Measurements from ENCODE around the gene RPS6KA2.
"Not testable (repeated sequence)": the region's sequence is repeated elsewhere in the genome, so short reads cannot be mapped to it uniquely, and the experiment has no call there.

The RPS6KA2 gene

DNA sequence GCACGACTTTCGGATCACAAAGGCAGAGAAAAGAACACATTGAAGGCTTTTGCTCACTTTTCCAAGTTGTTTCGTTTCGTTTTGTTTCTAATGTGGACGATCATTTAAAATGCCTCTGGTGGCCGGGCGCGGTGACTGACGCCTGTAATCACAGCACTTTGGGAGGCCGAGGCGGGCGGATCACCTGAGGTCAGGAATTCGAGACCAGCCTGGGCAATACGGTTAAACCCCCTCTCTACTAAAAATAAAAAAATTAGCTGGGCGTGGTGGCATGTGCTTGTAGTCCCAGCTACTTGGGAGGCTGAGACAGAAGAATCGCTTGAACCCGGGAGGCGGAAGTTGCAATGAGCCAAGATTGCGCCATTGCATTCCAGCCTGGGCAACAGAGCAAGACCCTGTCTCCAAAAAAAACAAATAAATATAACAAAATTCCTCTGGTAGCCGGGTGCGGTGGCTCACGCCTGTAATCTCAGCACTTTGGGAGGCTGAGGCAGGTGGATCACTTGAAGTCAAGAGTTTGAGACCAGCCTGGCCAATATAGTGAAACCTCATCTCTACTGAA, 243.2 kb downstream of the RPS6KA2 start:
- not testable (repeated sequence) for DNase-seq

DNA sequence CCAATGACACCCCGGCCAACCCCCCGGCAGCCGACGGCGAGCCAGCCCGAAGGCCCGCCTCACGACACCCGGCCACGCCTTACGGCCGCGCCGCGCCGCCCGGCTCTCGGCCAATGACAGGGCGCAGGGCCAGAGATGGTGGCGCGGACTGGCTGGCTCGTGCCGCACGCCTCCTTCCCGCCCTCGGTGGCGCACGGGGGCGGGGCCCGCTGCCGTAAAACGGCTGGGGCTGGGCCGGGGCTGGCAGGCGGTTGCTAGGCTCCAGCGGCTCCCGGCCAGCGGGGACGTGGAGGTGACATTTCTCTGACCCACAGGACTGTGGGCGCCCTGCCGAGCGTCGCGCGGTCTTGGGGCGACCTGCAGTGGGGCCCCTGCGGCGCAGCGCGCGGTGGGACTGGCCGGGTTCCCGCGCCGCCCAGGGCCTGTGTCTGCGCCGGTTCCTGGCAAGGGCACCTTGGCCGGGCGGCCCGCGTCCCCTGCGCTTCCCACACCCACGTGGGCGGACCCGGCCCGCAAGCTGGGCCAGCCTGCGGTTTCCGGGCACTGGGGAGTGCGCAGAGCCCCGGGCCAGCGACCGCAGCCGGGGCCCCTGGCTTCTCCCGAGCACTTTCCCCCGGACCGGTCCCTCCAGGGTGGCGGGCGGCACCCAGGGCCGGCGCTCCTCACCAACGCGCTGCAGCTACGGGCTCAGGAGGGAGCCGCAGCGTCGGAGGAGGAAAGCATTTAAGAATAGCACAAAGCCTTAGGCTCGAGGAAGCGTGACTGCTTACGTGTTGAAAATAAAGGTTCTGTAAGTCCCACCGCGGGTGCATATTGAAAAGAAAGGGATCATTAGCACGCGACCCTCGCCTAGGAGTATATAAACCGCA, 243.9 kb downstream of the RPS6KA2 start, which contains the start of gene MPC1:
MPC1 (minus strand) TSS at position 8 of the 869 bp plus-strand sequence. CDS start 64 bp downstream, outside the sequence.
- DNase-seq: peak; percentile 98

DNA sequence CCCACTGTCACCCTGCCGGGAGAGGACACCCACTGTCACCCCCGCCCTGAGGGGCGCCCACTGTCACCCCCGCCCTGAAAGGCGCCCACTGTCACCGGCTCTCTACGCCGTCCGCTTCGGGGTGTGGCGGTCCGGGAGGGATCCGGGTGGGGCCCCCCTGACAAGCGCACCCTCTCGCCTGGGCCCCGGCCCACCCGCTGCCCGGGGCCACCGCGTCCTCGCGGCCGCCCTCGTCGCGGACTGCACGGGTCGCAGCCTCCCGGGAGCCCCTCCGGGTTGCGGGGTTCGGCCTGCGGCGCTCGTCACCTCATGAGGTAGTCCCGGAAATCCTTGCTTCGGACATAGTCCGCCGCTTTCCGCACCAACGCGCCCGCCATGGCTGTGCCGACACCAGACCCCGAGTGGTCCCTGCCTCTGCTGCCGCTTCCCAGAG, 244.5 kb downstream of the RPS6KA2 start:
- no peak for DNase-seq

DNA sequence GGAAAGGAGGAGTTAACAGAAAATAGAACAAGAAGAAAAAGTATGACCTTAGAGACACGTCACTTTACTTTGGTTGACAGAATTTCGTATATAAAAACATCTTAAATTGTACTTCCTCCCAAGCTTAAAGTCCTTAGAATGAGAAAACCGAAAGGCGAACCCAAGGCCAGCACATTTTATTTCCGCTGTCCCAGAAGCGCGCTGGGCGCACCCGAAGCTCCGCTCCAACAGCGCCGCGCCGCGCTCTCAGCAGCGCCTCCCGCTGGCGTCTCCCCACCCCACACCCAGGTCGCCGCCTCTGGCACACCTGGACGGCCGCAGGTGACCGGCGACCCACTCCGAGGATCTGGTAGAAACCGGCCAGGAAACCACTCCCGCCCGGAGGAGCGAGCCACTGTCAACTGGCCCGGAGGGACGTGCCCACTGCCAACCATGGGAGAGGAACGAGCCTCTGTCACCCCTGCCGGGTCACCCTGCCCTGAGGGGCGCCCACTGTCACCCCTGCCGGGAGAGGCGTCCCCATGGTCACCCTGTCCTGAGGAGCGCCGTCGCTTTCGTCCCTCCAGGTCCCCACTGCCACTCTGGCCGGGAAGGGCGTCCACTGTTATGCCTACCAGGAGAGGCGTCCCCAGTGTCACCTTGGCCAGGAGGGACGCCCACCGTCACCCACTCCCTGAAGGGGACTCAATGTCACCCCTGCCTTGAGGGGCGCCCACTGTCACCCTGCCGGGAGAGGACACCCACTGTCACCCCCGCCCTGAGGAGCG, 245.1 kb downstream of the RPS6KA2 start:
- DNase-seq: peak; percentile 81

DNA sequence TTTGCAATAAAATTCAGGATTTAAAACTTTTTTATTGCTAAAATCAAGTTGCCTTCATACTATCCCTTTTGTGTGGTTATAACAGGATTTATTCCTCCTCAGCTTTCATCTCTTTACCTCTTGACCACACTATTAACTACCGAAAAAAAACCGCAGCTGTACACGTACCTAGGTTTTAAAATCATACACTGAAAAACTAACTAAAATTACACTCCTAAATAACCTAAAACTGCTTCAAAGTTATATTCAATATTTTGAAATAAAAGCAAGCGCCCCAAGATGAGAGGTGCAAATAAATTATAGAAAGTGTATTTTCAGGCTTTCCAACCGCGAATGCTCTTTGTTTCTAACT, 245.7 kb downstream of the RPS6KA2 start:
- DNase-seq: peak; percentile 59

DNA sequence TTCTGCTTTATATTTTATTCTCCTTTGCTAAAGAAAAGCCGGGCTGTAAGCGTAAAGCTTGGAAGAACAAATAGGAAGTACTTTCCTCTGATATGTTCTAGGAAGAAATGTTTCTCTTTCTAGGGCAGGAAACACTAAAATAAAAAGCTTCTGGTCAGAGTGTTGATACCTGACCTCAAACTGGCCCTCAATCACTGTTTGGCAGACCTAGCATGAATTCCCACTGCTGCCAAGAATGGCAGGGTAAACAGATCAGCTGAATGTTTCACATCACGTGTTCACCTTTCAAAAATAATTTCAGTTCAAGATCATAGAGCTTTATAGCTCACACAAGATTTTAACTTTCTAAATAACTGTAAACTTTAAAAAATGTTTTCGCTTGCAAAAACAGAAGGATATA, 247.3 kb downstream of the RPS6KA2 start:
- DNase-seq: peak; percentile 54

DNA sequence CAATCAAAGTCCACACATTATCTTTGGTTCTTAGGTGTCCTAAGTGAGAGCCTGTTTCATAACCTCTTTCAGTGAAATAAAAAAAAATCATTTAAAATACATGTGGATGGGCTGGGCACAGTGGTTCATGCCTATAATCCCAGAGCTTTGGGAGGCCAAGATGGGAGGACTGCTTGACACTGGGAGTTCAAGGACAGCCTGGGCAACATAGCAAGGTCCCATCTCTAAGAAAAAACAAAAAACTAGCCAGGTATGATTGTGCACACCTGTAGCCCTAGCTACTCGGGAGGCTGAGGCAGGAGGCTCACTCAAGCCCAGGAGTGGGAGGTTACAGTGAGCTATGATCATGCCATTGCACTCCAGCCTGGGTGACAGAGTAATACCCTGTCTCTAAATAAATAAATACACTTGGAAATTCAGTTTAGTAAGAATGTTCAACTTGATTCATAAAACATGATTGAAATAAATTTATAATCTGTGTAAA, 247.9 kb downstream of the RPS6KA2 start:
- DNase-seq: no peak

DNA sequence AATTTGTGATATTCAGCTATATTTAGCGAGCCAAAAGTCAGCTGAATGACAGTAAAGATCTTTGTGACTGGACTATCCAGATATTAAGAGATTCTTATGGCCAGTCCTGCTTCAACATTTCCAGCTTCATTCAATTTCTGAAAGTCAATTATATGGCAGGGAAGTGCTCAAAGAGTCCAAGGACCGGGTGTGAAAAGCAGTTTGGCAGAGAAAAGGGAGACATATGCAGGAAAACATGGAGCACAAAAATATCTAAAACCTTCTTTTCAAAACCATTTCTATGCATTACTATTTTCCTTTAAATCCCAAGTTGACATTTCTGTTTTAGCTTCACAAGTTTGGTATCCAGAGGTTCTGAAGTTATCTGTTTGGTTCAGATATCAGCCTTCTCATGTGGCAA, 249.3 kb downstream of the RPS6KA2 start:
- no peak for DNase-seq

DNA sequence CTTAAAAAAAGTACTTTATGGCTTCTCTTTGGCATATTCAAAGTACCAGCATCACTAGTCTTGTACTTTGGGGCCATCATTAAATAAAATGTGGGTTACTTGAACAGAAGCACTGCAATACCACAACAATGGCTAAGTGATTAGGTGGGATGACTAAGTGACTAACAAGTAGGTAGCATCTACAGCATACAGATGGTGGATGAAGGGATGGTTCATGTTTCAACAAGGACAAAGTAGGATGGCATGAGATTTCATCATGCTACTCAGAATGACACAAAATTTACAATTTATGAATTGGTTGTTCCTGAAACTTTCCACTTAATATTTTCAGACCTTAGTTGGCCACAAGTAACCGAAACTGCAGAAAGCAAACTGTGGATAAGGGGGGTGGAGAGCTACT, 252.0 kb downstream of the RPS6KA2 start:
- DNase-seq: no peak

DNA sequence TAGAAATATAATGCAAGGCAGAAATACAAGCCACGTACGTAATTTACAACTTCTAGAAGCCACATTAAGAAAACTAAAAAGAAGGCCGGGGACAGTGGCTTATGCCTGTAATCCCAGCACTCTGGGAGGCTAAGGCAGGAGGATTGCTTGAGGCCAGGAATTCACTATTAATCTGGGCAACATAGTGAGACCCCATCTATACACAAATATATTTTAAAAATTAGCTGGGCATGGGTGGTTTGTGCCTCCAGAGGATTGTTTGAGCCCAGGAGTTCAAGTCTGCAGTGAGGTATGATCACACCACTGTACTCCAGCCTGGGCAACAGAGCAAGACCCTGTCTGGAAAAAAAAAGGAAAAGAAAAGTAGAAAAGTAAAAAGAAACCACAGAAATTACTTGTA, 256.6 kb downstream of the RPS6KA2 start:
- no peak for DNase-seq

DNA sequence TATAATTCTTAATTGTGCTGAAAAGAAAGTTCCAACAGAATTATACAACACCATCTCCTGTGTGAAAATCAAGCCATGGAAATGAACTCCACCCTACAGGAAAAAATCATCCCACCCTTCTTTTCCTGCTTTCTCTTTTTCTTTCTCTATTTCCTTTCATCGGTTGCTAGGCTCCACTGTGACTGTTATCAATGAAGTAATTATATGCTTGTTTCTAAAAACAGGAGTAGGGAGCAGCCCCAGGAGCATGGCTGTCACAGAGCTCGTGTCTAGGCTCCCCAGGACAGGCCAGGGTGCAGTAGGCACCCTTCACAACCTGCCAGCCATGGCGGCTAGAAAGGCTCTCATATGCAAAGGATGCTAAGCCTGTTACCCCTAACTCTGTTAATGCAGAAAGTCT, 257.3 kb downstream of the RPS6KA2 start:
- DNase-seq: no peak

DNA sequence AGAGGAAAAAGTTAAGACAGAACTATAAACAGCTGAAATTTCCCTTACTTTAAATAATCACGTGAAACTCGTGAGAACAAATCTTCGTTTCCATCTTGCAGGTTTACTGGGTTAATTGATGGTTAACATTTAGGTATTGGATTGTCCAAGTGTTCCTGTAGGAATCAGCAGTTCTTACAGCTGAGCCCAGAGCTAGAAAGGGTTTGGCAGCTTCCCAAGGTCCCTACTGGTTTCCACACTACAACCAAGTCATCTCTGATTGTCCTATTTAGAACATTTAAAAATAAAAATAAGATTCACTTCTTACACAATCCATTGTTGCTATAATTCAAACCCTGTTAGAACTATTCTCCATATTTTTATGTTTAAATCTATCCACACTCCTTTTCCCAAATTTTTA, 260.1 kb downstream of the RPS6KA2 start:
- DNase-seq: no peak

DNA sequence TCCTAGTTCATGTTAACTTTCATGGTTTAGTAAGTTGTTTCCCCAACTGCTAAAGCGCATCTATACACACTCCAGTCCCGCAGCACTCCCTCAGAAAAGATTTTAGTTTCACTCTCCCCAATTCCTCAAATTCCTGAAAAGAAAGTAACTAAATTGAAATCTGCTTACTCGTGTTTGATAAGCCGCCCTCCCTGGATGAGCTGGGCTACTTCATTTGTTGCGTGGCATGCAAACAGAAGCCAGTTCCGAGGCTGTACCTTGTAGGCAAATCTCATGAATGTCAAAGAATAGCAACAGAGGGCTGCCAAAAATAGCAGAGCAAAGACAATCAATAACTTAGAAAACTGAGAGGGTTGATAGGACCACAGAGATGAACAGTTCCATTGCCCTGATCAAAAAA, 261.2 kb downstream of the RPS6KA2 start:
- no peak for DNase-seq

DNA sequence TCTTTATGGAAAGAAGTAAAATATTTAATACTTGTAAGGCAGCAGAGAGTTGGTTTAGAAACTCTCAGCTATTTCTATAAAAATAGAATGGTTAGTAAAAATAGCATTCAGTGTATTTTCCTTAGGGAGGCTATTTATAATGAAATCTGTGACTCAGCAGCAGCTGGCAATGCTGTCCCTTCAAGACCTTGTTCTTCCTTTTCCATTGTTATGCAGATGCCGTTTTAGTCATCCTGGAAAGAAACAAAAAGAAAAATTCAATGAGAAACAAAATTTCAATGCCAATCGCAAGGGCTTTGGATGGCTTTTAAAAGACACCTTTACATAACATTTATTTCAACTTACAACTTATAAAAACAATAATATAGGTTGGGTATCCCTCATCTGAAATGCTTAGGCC, 261.8 kb downstream of the RPS6KA2 start:
- no peak for DNase-seq

DNA sequence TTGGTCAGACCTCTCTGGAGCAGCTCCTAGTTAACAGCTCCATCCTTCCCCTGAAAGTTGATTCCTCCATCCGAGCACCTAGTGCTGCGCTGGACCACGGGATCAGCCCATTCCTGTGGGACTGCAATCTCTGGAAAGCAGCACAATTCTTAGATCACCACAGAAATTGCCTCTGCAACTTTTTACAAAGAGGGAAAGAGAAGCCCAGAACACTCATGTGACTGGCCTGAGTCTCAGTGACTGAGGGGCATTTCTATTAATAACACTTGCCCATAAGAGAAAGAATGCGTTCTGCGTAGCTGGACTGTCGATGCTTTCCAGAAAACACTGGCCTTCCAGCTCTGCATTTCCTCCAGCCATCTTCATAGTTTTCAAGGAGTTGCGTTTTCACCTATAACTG, 262.6 kb downstream of the RPS6KA2 start:
- DNase-seq: no peak

DNA sequence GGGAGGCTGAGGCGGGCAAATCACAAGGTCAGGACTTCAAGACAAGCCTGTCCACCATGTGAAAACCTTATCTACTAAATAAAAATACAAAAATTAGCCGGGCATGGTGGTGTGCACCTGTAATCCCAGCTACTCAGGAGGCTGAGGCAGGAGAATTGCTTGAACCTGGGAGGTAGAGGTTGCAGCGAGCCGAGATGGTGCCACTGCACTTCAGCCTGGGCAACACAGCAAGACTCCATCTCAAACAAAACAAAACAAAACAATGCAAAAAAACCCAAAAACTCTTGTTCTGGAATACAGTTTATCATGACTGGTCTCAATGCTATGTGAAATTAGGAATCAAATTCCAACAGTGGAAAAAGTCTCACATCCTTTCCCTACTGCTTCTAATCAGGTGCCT, 264.6 kb downstream of the RPS6KA2 start:
- DNase-seq: not testable (repeated sequence)

DNA sequence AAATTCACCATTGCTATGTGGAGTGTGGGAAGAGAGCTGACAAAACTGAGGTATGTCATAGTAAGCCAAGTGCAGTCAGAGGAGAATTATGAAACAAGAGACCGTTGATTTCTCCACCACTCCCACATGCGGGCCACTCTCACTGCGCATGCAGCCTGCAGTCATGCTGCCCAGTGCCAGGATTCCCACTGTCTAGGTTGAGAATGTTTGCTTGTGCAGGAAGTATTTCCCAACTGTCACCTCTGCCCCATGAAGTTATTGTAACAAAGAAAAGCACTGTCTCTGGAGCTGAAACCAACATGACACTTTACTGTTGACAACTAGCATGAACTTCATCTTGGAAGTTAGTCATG, 266.0 kb downstream of the RPS6KA2 start:
- DNase-seq: no peak

DNA sequence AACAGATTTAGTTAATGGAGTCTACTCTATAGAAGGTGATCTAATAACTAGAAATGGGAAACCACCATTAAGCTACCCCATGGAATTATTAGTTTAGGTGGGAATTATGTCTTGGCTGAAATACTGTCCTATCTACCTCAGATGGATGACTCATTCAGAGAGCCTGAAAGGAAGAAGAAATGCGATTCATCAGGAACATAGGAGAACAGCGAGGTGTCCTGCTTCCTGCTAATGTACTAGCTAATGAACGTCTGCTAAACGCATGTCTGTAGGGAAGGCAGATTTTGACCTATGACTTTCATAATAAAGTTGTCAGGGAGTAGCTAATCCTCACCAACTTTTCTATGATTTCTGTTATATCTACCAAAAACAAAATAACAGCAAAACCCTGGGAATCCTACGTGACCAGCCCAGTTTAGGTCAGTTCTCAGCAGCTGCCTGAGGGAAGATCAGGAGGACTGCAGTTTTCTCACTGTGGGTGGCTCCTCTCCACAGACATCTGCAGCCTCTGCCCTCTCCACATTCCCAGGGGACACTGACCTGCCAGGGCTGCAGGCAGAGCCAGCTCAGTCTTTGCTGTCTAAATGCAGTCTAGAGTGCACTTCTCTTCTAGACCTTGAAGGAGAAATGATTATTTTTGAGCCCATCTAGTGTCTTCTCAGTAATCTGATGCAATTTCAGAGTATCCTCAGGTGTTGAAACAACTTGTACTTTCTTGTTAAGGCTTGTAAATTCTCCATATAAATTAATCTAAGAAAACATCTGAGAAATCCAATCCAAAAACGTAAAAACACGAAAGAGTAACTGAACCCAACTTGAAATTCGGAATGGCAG, 266.6 kb downstream of the RPS6KA2 start:
- no peak for DNase-seq
